Adrenal gland (tissue), 5 donors: ENCODE data around the gene SLF2.

Source experiments
- POLR2A ChIP-seq, 2 donors: fragments of 450-650 bp; IDR thresholded peaks; one replicate each; pipeline ENCODE4 v1.6.1; 2017; ENCODE audit warnings: antibody characterized with exemption in 2 of 2, mild to moderate bottlenecking in 2 of 2, moderate library complexity in 1 of 2
- TF ChIP-seq, protein P1 (sequence below), 6 experiments: fragments of 450-650 bp in 4 of 6; fragments of 200-600 bp in 2 of 6; sonication (generic) in 1 of 6; IDR thresholded peaks; 1 replicate in 5 of 6; 2 replicates in 1 of 6; pipeline versions ENCODE4 v1.5.1 to v1.8.0; 2016 to 2021; ENCODE audit warnings: antibody characterized with exemption in 6 of 6, mild to moderate bottlenecking in 2 of 6, moderate library complexity in 1 of 6
- donor health status: DM: no; HTN: no; CAD: no.

DNA sequence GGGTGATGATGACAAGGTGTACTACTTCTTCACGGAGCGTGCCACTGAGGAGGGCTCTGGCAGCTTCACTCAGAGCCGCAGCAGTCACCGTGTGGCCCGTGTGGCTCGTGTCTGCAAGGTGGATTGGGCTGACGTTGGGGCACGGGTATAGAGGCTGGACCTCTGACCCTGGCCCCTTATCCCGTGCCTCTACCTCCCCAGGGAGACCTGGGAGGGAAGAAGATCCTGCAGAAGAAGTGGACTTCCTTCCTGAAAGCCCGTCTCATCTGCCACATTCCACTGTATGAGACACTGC lies 66.1 kb downstream of the SLF2 start:
- TF ChIP-seq, protein P1, sequence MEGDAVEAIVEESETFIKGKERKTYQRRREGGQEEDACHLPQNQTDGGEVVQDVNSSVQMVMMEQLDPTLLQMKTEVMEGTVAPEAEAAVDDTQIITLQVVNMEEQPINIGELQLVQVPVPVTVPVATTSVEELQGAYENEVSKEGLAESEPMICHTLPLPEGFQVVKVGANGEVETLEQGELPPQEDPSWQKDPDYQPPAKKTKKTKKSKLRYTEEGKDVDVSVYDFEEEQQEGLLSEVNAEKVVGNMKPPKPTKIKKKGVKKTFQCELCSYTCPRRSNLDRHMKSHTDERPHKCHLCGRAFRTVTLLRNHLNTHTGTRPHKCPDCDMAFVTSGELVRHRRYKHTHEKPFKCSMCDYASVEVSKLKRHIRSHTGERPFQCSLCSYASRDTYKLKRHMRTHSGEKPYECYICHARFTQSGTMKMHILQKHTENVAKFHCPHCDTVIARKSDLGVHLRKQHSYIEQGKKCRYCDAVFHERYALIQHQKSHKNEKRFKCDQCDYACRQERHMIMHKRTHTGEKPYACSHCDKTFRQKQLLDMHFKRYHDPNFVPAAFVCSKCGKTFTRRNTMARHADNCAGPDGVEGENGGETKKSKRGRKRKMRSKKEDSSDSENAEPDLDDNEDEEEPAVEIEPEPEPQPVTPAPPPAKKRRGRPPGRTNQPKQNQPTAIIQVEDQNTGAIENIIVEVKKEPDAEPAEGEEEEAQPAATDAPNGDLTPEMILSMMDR (IDR thresholded peaks at IDR 0.05), result no peak
- no peak for TF ChIP-seq POLR2A (IDR thresholded peaks at IDR 0.05)
